ENCODE results near the gene SUPT5H. TPM values are rescaled to one million over a fixed set of nuclear protein-coding genes. Genes with fewer than 3 reads are reported as not detected.
A peak's percentile ranks its signal among the peaks of the same experiment; 100 is the strongest.

Gene SUPT5H
- total and polyA plus RNA-seq, 2 of the 4 experiments (the other 2 are of a cell fraction) = 75.3 to 116 TPM

DNA sequence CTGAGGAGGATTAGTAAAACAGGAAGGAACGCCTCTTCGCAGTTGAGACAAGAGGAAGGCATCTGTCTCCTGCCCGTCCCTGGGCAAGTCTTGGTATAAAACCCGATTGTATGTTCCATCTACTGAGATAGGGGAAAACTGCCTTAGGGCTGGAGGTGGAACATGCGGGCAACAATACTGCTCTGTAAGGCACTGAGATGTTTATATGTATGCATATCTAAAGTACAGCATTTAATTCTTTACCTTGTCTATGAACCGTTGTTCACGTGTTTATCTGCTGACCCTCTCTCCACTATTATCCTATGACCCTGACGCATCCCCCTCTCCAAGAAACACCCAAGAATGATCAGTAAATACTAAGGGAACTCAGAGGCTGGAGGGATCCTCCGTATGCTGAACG, 34.5 kb downstream of the SUPT5H start:
- no peak overlapping the region for H3K23ac ChIP-seq (ENCODE audit: low read depth, low read length)
- H2BK15ac ChIP-seq (ENCODE audit: low read depth, low read length) = no peak overlapping the region
- intact Hi-C loops (cut with micrococcal nuclease) = loop anchor here (2.0 kb wide), 1 partner anchor 53 kb away; the partner anchor contains the start of gene EID2B
- peaks cover 19% of the 10 kb centered on the region for H3K36me3 ChIP-seq (ENCODE audit: control insufficient read depth, insufficient read depth, low read length)
- no peak overlapping the region for H2BK120ac ChIP-seq (ENCODE audit: low read depth, low read length)
- H2AK5ac ChIP-seq (ENCODE audit: low read depth, low read length) = no peak overlapping the region
- TF ChIP-seq, protein P1, sequence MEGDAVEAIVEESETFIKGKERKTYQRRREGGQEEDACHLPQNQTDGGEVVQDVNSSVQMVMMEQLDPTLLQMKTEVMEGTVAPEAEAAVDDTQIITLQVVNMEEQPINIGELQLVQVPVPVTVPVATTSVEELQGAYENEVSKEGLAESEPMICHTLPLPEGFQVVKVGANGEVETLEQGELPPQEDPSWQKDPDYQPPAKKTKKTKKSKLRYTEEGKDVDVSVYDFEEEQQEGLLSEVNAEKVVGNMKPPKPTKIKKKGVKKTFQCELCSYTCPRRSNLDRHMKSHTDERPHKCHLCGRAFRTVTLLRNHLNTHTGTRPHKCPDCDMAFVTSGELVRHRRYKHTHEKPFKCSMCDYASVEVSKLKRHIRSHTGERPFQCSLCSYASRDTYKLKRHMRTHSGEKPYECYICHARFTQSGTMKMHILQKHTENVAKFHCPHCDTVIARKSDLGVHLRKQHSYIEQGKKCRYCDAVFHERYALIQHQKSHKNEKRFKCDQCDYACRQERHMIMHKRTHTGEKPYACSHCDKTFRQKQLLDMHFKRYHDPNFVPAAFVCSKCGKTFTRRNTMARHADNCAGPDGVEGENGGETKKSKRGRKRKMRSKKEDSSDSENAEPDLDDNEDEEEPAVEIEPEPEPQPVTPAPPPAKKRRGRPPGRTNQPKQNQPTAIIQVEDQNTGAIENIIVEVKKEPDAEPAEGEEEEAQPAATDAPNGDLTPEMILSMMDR (conservative IDR thresholded peaks at IDR 0.05; ENCODE audit: low read depth, low read length) = no peak
- TF ChIP-seq MXI1 (IDR thresholded peaks at IDR 0.05; ENCODE audit: borderline replicate concordance, low read depth, low read length) (no peak), RCOR1 (IDR thresholded peaks at IDR 0.05; ENCODE audit: insufficient replicate concordance, low read length) (no peak)
- TF ChIP-seq, protein P2, sequence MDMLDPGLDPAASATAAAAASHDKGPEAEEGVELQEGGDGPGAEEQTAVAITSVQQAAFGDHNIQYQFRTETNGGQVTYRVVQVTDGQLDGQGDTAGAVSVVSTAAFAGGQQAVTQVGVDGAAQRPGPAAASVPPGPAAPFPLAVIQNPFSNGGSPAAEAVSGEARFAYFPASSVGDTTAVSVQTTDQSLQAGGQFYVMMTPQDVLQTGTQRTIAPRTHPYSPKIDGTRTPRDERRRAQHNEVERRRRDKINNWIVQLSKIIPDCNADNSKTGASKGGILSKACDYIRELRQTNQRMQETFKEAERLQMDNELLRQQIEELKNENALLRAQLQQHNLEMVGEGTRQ (IDR thresholded peaks at IDR 0.05; ENCODE audit: low read depth, low read length) = no peak
- no peak overlapping the region for H3K14ac ChIP-seq (replicated peaks; ENCODE audit: low read depth, low read length)
- no peak overlapping the region for H2AFZ ChIP-seq (replicated peaks; ENCODE audit: low read length, poor library complexity)
- in situ Hi-C loops (cut with MboI; ENCODE audit: low sequenced_read_pairs) = no loop called here
- no peak overlapping the region for H4K91ac ChIP-seq (ENCODE audit: insufficient read depth, low read depth, low read length)
- no peak overlapping the region for H3K4me3 ChIP-seq (ENCODE audit: insufficient read depth, low read depth, low read length)
- H3K79me1 ChIP-seq (ENCODE audit: low read depth in 1 of 2, low read length in 2 of 2) = peaks cover 21 to 27% of the 10 kb centered on the region in 2 experiments
- H3K9ac ChIP-seq (ENCODE audit: low read depth, low read length) = no peak overlapping the region; the same call in 1 of the 2 replicates
- no peak overlapping the region for H2AK9ac ChIP-seq (replicated peaks; ENCODE audit: low read depth, low read length, poor library complexity)
- peaks cover 11% of the 10 kb centered on the region; the same call in 1 of the 2 replicates for H4K20me1 ChIP-seq (ENCODE audit: insufficient read depth, low read length)
- dilution Hi-C loops (cut with HindIII; ENCODE audit: low sequenced_read_pairs, unreplicated experiment) = no loop called here
- H3K4me1 ChIP-seq (ENCODE audit: control insufficient read depth, insufficient read depth, low read length) = peaks cover 9% of the 10 kb centered on the region
- no peak; the same call in 1 of the 2 replicates for ATAC-seq (ENCODE audit: low read depth)
- BruUV-seq (replicated peaks) = no TSS peak
- peak overlapping the region; percentile 84; the same call in 1 of the 2 replicates for H3K4ac ChIP-seq (ENCODE audit: low read depth, low read length)
- H4K5ac ChIP-seq (ENCODE audit: low read depth, low read length) = peak overlapping the region; percentile 98
- no peak overlapping the region for H2BK20ac ChIP-seq (ENCODE audit: low read depth, low read length)
- no peaks in the 10 kb centered on the region for H3K27me3 ChIP-seq (ENCODE audit: control insufficient read depth, insufficient read depth, low read length)
- H3K9me1 ChIP-seq (ENCODE audit: insufficient read depth, low read length) = no peaks in the 10 kb centered on the region
- peak overlapping the region; percentile 88; the same call in 1 of the 2 replicates for H3K27ac ChIP-seq (ENCODE audit: insufficient read depth, low read length)
- peak overlapping the region; percentile 99 to 100 for H4K8ac ChIP-seq (ENCODE audit: low read depth in 2 of 2, low read length in 2 of 2)
- 41% methylated on average over 3 of the region's 10 CpGs; no CpG with 5 or more reads in 1 of the 2 experiments for WGBS, 2 experiments (ENCODE audit: extremely low coverage in 2 of 2, insufficient read length in 1 of 2)
- H3K56ac ChIP-seq (ENCODE audit: extremely low read depth, insufficient read depth, low read length) = no peak overlapping the region
- CTCF ChIA-PET = no interaction called here
- no peak for DNase-seq
- POLR2A ChIA-PET (ENCODE audit: unreplicated experiment) = interaction anchor here (1.0 kb wide), 1 partner anchor 44 kb away, joined by 3 read pairs; the partner anchor contains the start of gene RPS16
- no peaks in the 10 kb centered on the region for H3K9me3 ChIP-seq (ENCODE audit: control insufficient read depth, insufficient read depth, low read length)
- no peak overlapping the region for H3K18ac ChIP-seq (ENCODE audit: low read depth, low read length)
- peak overlapping the region; percentile 98; the same call in 1 of the 2 replicates for H3K4me2 ChIP-seq (ENCODE audit: low read depth, low read length)
- H2BK5ac ChIP-seq (ENCODE audit: low read depth, low read length, poor library complexity, severe bottlenecking) = no peak overlapping the region
